ENCODE results near the gene THSD7B. TPM values are rescaled to one million over a fixed set of nuclear protein-coding genes. Genes with fewer than 3 reads are reported as not detected.
"Not testable (repeated sequence)": the region's sequence is repeated elsewhere in the genome, so short reads cannot be mapped to it uniquely, and the experiment has no call there.

THSD7B gene
- total RNA-seq, 1 donor from 2014 or later = 1.2 TPM

DNA sequence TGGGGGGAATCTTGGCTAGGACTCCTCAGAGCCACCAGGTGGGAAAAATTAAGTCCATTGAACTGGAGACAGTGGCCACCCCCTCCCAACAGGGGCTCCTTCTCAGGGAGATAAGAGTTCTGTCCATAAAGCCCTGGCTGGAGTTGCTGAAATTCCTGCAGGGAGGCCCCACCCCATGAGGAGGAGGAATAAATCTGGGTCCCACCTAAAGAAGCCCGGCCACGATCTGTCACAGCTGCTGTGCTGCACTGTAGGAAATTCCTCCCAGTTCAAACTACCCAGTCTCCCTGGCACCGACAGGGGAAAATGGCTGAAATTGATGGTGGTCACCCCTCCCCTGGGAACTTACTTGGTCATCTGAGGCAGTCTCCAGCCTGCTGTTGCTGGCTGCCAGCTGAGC lies 215.0 kb downstream of the THSD7B start:
- no peak overlapping the region for H3K9ac ChIP-seq
- no peak overlapping the region for H3K4me2 ChIP-seq
- no peaks in the 10 kb centered on the region for H3K4me1 ChIP-seq
- H3K79me2 ChIP-seq (ENCODE audit: low read depth) = no peaks in the 10 kb centered on the region
- Mint-ChIP-seq H3K27ac (no peak overlapping the region), H3K36me3 (no peaks in the 10 kb centered on the region), H3K9me3 (no peaks in the 10 kb centered on the region), H3K4me3 (no peak overlapping the region), H3K4me1 (no peaks in the 10 kb centered on the region), H3K27me3 (ENCODE audit: insufficient read depth, low read depth) (no peaks in the 10 kb centered on the region)
- TF ChIP-seq EZH2 (IDR thresholded peaks at IDR 0.05) (no peak), EZH2phosphoT487 (IDR thresholded peaks at IDR 0.05) (no peak), CTCF (IDR thresholded peaks at IDR 0.05) (no peak)
- H3K4me3 ChIP-seq = no peak overlapping the region
- H3F3A ChIP-seq (ENCODE audit: low read depth) = no peaks in the 10 kb centered on the region
- DNase-seq (ENCODE audit: low spot score) = no peak
- H3K36me3 ChIP-seq = no peaks in the 10 kb centered on the region
- no peak overlapping the region for H3K27ac ChIP-seq
- H3K27me3 ChIP-seq = no peaks in the 10 kb centered on the region
- no peaks in the 10 kb centered on the region for H4K20me1 ChIP-seq (ENCODE audit: low read depth)
- H2AFZ ChIP-seq (replicated peaks) = no peak overlapping the region
- H3K9me3 ChIP-seq (ENCODE audit: low read depth) = no peaks in the 10 kb centered on the region

DNA sequence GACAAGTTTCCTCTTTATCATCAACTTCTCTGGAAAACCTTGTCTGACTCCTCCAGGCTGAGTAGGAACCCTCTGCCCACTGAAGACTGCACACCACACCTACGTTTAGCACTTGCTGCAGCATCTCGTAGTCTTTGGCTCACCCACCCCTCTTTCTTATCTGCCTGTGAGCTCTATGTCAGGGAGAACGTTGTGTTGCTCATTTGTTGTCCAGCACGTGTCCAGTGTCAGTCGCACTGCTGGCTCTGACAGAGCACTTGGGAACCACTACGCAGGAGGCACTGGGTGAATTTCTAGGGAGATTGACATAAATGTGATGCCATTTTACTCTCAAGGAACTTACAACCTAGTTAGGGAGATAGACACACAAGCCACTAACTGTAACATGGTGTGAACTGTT lies 216.3 kb downstream of the THSD7B start:
- H3K4me3 ChIP-seq; H3K27ac Mint-ChIP-seq; H3K9me3 Mint-ChIP-seq; H3K4me1 ChIP-seq; H3K27me3 ChIP-seq; H3K27me3 Mint-ChIP-seq (ENCODE audit: insufficient read depth, low read depth); H3K4me3 Mint-ChIP-seq; DNase-seq (ENCODE audit: low spot score); H3K36me3 ChIP-seq; H3K9me3 ChIP-seq (ENCODE audit: low read depth); H3K79me2 ChIP-seq (ENCODE audit: low read depth); H3K4me2 ChIP-seq; H3K36me3 Mint-ChIP-seq; H3F3A ChIP-seq (ENCODE audit: low read depth); H3K4me1 Mint-ChIP-seq; H2AFZ ChIP-seq (replicated peaks); H4K20me1 ChIP-seq (ENCODE audit: low read depth); H3K27ac ChIP-seq; H3K9ac ChIP-seq: not testable (repeated sequence)

DNA sequence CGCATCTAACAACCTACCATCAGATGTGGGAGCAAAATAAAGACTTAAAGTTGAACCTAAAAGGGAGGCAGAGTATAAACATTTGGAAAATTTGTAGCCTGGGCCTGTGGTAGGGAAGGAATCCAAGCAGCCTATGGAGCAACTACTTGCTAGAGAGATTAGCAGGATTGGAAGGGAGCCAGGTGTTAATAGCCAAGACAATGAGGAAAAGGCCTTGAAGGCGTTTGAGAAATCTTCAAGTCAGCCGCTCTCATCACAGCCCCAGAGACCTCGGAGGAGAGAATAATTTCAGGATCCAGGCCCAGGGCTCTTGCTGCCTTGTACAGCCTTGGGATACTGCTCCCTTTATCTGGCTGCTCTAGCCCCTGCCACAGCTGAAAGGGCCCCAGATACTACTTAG lies 219.7 kb downstream of the THSD7B start:
- Histone ChIP-seq H3K36me3 (no peaks in the 10 kb centered on the region), H4K20me1 (ENCODE audit: low read depth) (no peaks in the 10 kb centered on the region), H3K9ac (no peak overlapping the region), H3K79me2 (ENCODE audit: low read depth) (no peaks in the 10 kb centered on the region), H3K27ac (no peak overlapping the region), H3K9me3 (ENCODE audit: low read depth) (no peaks in the 10 kb centered on the region), H3K4me3 (no peak overlapping the region), H3F3A (ENCODE audit: low read depth) (no peaks in the 10 kb centered on the region), H3K27me3 (no peaks in the 10 kb centered on the region), H3K4me2 (no peak overlapping the region), H3K4me1 (no peaks in the 10 kb centered on the region), H2AFZ (replicated peaks) (no peak overlapping the region)
- no peaks in the 10 kb centered on the region for H3K9me3 Mint-ChIP-seq
- H3K4me3 Mint-ChIP-seq = no peak overlapping the region
- H3K36me3 Mint-ChIP-seq = no peaks in the 10 kb centered on the region
- no peaks in the 10 kb centered on the region for H3K27me3 Mint-ChIP-seq (ENCODE audit: insufficient read depth, low read depth)
- H3K4me1 Mint-ChIP-seq = no peaks in the 10 kb centered on the region
- no peak overlapping the region for H3K27ac Mint-ChIP-seq
- no peak for DNase-seq (ENCODE audit: low spot score)
- no peak for TF ChIP-seq EZH2 (IDR thresholded peaks at IDR 0.05)
- no peak for TF ChIP-seq EZH2phosphoT487 (IDR thresholded peaks at IDR 0.05)
- TF ChIP-seq CTCF (IDR thresholded peaks at IDR 0.05) = no peak

GRCh38 chr2:136986605-136987221 lies 221.4 kb downstream of the THSD7B start:
- no peaks in the 10 kb centered on the region for H3K79me2 ChIP-seq (ENCODE audit: low read depth)
- H3K36me3 Mint-ChIP-seq = no peaks in the 10 kb centered on the region
- H3K4me1 Mint-ChIP-seq = no peaks in the 10 kb centered on the region

More at GRCh38 chr2:136986605-136987221, 221.4 kb downstream of the THSD7B start:
- H3K9ac ChIP-seq = no peak overlapping the region
- no peaks in the 10 kb centered on the region for H3K27me3 ChIP-seq
- no peaks in the 10 kb centered on the region for H3K4me1 ChIP-seq
- H3K9me3 Mint-ChIP-seq = no peaks in the 10 kb centered on the region
- H2AFZ ChIP-seq (replicated peaks) = no peak overlapping the region
- H3K36me3 ChIP-seq = no peaks in the 10 kb centered on the region
- H3F3A ChIP-seq (ENCODE audit: low read depth) = no peaks in the 10 kb centered on the region
- no peak for TF ChIP-seq CTCF (IDR thresholded peaks at IDR 0.05)
- no peak for TF ChIP-seq EZH2 (IDR thresholded peaks at IDR 0.05)
- TF ChIP-seq EZH2phosphoT487 (IDR thresholded peaks at IDR 0.05) = no peak
- no peaks in the 10 kb centered on the region for H3K9me3 ChIP-seq (ENCODE audit: low read depth)
- no peak overlapping the region for H3K4me3 ChIP-seq
- H4K20me1 ChIP-seq (ENCODE audit: low read depth) = no peaks in the 10 kb centered on the region
- no peak overlapping the region for H3K27ac ChIP-seq
- H3K27ac Mint-ChIP-seq = no peak overlapping the region
- DNase-seq (ENCODE audit: low spot score) = no peak
- no peak overlapping the region for H3K4me2 ChIP-seq
- H3K27me3 Mint-ChIP-seq (ENCODE audit: insufficient read depth, low read depth) = no peaks in the 10 kb centered on the region
- no peak overlapping the region for H3K4me3 Mint-ChIP-seq

Data from neural progenitor cell (in vitro differentiated cells).